GM13976 (cell line): ENCODE measurements around the gene GSTK1.

Source experiments
- DNase-seq: peaks from one replicate; pipeline ENCODE4 v3.0.0; 2012; ENCODE audit warnings: low spot score
- in situ Hi-C: fragments of 300-500 bp; cut with MboI; formaldehyde crosslinking; loops from one replicate; pipeline ENCODE4 v1.12.0; 2022; ENCODE audit warnings: low sequenced_read_pairs, mixed read lengths, inconsistent platforms; ENCODE audit not compliant: unreplicated experiment
- TF ChIP-seq, protein P1 (sequence below): IDR thresholded peaks from 2 replicates; pipeline ENCODE4 v1.5.1; 2012; ENCODE audit warnings: borderline replicate concordance, mild to moderate bottlenecking; ENCODE audit not compliant: insufficient read depth; ENCODE audit errors: extremely low read depth, missing control alignments, control extremely low read depth

Gene GSTK1

DNA sequence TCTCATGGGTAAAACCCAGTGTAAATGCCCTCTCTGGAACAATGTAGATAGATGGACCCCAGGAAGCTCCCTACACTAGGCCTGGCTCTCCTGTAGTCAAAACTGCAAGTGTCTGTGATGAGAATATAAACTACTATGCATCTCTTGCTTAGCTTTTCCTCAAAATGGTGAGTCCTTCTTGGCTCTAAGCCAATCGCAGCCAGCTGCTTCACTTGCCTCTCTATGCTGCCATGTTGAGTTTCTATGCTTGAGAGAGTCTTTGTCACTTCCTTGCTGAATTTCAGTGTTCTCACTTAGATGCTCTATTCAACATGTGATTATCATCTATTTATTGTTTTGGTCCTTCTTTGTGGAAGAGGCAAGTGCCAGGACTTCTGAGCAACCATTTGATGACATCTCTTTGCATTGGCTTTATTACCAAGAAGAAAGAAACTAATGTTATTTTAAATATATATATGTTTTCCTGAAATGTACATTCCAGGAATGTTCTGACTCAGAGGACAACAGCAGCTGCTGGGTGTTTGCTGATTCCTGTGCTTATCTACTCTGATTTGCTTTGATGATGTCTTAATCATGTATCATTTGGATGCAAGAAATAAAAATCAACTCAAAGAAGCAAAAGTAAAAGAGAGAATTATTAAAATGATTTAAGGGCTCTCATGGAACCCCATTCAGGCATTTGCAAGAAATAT, 24.8 kb upstream of the GSTK1 start:
- in situ Hi-C loops = loop anchor here (25.0 kb wide), 1 partner anchor 174 kb away; the partner anchor contains the start of gene EPHA1
- no peak for DNase-seq
- TF ChIP-seq, protein P1, sequence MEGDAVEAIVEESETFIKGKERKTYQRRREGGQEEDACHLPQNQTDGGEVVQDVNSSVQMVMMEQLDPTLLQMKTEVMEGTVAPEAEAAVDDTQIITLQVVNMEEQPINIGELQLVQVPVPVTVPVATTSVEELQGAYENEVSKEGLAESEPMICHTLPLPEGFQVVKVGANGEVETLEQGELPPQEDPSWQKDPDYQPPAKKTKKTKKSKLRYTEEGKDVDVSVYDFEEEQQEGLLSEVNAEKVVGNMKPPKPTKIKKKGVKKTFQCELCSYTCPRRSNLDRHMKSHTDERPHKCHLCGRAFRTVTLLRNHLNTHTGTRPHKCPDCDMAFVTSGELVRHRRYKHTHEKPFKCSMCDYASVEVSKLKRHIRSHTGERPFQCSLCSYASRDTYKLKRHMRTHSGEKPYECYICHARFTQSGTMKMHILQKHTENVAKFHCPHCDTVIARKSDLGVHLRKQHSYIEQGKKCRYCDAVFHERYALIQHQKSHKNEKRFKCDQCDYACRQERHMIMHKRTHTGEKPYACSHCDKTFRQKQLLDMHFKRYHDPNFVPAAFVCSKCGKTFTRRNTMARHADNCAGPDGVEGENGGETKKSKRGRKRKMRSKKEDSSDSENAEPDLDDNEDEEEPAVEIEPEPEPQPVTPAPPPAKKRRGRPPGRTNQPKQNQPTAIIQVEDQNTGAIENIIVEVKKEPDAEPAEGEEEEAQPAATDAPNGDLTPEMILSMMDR = no peak

- in situ Hi-C loops = loop anchor here (25.0 kb wide), 1 partner anchor 172 kb away; the partner anchor contains the start of gene EPHA1
- DNase-seq = no peak
- TF ChIP-seq, protein P1 = no peak
Measured at GRCh38 chr7:143239813-143240212, 23.4 kb upstream of the GSTK1 start.

- in situ Hi-C loops = loop anchor here (25.0 kb wide), 1 partner anchor 172 kb away; the partner anchor contains the start of gene EPHA1
- DNase-seq = peak; percentile 61
- TF ChIP-seq, protein P1 = peak; percentile 76
Measured at GRCh38 chr7:143240291-143241168, 22.7 kb upstream of the GSTK1 start.

DNA sequence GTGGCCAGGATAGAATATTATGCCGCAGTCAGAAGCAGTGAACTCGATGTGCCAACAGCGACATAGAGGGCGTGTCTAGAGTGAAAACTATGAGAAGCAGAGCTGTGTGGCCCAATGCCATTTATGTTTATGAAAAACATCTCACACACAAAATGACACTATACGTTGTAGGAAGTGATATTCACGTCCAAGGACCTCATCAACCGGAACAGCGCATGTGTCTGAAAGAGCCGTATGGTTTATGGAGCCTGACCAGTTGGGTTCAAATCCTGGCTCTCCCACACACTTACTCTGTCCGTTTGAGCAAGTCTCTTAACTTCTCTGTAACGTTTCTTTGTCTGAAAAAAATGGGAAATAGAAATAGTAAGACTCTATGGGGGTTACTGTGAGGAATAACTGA, 20.9 kb upstream of the GSTK1 start:
- TF ChIP-seq, protein P1 = no peak
- DNase-seq = no peak
- in situ Hi-C loops = loop anchor here (25.0 kb wide), 1 partner anchor 170 kb away; the partner anchor contains the start of gene EPHA1

DNA sequence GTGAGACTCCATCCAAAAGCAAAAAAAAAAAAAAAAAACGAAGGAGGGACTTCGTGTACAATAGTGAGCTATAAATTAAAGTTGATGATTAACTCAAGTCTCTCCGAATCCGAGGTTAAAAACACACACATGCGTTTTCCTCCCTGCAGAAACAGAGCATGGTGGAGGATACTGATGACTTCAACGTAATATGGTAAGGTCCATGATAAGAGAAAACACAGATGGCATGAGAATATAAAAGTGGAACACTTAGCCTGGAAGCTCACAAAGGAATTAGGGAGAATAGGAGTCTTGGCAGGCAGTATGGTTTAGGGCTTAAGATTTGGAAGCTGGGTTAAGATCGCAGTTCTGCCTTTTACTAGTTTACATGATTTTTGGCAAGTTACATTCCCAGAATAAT, 20.1 kb upstream of the GSTK1 start:
- TF ChIP-seq, protein P1 = no peak
- in situ Hi-C loops = loop anchor here (25.0 kb wide), 1 partner anchor 169 kb away; the partner anchor contains the start of gene EPHA1
- no peak for DNase-seq

DNA sequence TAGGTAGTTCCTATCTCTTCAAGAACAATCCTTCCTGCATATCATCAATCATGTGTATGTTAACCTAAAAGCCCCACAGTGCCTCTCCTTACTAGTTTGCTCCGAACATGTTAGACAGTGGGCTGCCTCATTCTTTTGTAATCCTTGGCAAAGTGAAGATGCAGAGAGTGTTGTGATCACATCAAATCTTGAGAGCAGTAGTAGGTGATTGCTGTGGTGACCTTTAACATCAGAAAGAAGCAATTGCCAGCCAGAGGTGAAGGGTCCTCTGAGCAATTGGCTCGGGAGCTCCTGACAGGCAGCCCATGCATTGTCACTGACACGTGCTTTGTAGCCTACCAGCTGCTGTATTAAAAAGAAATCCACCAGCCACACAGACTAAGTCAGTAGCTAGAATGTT, 19.6 kb upstream of the GSTK1 start:
- TF ChIP-seq, protein P1 = no peak
- in situ Hi-C loops = loop anchor here (25.0 kb wide), 1 partner anchor 169 kb away; the partner anchor contains the start of gene EPHA1
- no peak for DNase-seq
